Measurements from ENCODE around the gene MICAL2.
"Not testable (repeated sequence)": the region's sequence is repeated elsewhere in the genome, so short reads cannot be mapped to it uniquely, and the experiment has no call there.

Gene MICAL2

DNA sequence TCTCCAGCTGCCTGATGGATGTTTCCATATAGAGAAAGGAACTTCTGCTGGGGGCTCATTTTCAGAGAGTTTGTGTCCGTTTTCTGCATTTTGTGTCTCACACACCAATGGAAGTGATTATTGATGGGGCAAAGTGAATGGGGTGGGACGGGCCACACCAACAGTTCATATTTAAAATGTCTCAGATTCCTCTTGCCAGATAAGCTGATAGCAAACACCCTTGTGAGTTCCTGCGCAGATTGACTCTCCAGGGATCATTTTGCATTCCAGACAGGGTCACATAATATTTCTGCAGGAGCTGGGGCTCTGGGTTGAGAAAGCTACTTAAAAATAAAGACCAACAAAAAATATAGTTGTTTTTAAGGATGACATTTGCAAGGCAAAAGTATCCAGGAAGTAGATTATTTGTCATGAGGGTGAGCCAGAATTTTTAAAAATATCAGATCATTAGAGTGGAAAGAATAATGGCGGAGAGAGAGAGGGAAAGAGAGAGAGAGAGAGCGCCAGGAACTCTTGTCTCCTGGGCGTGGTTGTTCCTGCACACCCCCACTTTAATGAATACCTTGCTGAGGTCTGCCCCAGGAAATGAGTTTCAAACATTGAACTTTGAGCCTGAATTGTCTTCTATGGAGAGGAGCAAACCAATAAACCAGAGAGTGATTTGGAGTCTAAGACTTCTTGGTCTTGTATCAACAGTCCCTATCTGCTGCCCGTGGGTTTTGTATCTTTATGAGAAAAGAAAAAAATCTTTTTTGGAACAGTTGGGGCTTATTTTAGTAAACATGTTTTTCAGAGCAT is 33.3 kb downstream of the MICAL2 start (continued):
- TF ChIP-seq, protein P1, sequence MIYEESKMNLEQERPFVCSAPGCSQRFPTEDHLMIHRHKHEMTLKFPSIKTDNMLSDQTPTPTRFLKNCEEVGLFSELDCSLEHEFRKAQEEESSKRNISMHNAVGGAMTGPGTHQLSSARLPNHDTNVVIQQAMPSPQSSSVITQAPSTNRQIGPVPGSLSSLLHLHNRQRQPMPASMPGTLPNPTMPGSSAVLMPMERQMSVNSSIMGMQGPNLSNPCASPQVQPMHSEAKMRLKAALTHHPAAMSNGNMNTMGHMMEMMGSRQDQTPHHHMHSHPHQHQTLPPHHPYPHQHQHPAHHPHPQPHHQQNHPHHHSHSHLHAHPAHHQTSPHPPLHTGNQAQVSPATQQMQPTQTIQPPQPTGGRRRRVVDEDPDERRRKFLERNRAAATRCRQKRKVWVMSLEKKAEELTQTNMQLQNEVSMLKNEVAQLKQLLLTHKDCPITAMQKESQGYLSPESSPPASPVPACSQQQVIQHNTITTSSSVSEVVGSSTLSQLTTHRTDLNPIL (CRISPR knock-in tag; IDR thresholded peaks at IDR 0.05; ENCODE audit: low read depth): no peak
- TF ChIP-seq POU6F1 (CRISPR knock-in tag; IDR thresholded peaks at IDR 0.05; ENCODE audit: borderline replicate concordance, low read depth): no peak
- no peak for TF ChIP-seq RARB (CRISPR knock-in tag; IDR thresholded peaks at IDR 0.05)
- TF ChIP-seq ZC3H10 (CRISPR knock-in tag; IDR thresholded peaks at IDR 0.05): no peak
- TF ChIP-seq OSR1 (CRISPR knock-in tag; IDR thresholded peaks at IDR 0.05): no peak
- no peak for TF ChIP-seq ZFP3 (CRISPR knock-in tag; IDR thresholded peaks at IDR 0.05)

DNA sequence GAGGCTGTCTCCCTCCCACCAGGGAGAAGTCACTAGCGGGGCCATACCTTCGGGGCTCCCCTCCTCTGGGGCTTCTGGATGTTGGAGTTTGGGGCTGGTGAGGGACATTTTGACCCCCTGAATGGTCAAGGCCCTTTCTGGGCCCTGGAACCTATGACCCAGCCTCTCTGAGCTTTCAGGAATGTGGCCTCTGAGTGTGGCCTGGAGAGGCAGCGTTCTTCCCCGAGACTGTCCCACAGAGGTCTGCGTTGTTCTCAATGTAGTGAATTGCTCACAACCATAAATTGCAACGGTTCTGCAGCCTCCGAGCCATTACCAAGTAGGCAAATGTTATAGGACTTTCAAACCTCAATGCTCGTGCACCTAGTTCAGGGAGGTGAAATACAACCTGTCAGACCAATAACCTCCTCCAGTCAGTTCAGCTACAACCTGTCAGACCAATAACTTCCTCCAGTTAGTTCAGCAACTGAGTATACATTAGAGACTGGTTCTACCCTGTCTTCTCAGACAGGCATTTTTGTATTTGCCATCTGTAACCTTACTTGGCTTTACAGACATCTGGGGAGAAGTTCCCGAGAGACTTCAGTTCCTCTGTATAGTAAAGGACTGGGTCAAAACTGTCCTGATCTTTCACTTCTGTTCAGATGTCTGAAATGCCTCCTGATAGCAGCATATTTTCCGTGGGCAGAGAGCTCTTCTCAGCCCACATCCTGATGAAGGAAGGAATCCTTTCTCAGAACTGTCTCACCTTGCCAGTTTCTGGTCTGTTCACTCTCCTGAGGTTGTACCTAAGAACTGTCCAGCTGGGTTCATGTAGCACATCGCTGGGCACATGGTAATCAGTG is 34.2 kb downstream of the MICAL2 start:
- ATAC-seq: no peak
- TF ChIP-seq TCF4 (CRISPR knock-in tag; IDR thresholded peaks at IDR 0.05; ENCODE audit: borderline replicate concordance): no peak
- TF ChIP-seq PATZ1 (CRISPR knock-in tag; IDR thresholded peaks at IDR 0.05; ENCODE audit: borderline replicate concordance): no peak
- no peak for TF ChIP-seq SNAI2 (CRISPR knock-in tag; IDR thresholded peaks at IDR 0.05)
- no peak for TF ChIP-seq CSRNP3 (CRISPR knock-in tag; IDR thresholded peaks at IDR 0.05)
- TF ChIP-seq PPARA (CRISPR knock-in tag; IDR thresholded peaks at IDR 0.05; ENCODE audit: borderline replicate concordance): no peak
- TF ChIP-seq ZNF565 (CRISPR knock-in tag; conservative IDR thresholded peaks at IDR 0.05; ENCODE audit: low read depth): no peak
- no peak for TF ChIP-seq CSDC2 (CRISPR knock-in tag; IDR thresholded peaks at IDR 0.05)
- no peak for TF ChIP-seq ZNF8 (CRISPR knock-in tag; IDR thresholded peaks at IDR 0.05)
- no peak for TF ChIP-seq ZFP3 (CRISPR knock-in tag; IDR thresholded peaks at IDR 0.05)
- TF ChIP-seq ZFP30 (CRISPR knock-in tag; IDR thresholded peaks at IDR 0.05): no peak
- TF ChIP-seq POU6F1 (CRISPR knock-in tag; IDR thresholded peaks at IDR 0.05; ENCODE audit: borderline replicate concordance, low read depth): no peak
- no peak for TF ChIP-seq ZC3H10 (CRISPR knock-in tag; IDR thresholded peaks at IDR 0.05)
- TF ChIP-seq, protein P1 (CRISPR knock-in tag; IDR thresholded peaks at IDR 0.05; ENCODE audit: low read depth): no peak
- no peak for TF ChIP-seq BACH2 (CRISPR knock-in tag; IDR thresholded peaks at IDR 0.05; ENCODE audit: borderline replicate concordance)
- TF ChIP-seq GLIS3 (CRISPR knock-in tag; IDR thresholded peaks at IDR 0.05): no peak
- TF ChIP-seq, protein P2, sequence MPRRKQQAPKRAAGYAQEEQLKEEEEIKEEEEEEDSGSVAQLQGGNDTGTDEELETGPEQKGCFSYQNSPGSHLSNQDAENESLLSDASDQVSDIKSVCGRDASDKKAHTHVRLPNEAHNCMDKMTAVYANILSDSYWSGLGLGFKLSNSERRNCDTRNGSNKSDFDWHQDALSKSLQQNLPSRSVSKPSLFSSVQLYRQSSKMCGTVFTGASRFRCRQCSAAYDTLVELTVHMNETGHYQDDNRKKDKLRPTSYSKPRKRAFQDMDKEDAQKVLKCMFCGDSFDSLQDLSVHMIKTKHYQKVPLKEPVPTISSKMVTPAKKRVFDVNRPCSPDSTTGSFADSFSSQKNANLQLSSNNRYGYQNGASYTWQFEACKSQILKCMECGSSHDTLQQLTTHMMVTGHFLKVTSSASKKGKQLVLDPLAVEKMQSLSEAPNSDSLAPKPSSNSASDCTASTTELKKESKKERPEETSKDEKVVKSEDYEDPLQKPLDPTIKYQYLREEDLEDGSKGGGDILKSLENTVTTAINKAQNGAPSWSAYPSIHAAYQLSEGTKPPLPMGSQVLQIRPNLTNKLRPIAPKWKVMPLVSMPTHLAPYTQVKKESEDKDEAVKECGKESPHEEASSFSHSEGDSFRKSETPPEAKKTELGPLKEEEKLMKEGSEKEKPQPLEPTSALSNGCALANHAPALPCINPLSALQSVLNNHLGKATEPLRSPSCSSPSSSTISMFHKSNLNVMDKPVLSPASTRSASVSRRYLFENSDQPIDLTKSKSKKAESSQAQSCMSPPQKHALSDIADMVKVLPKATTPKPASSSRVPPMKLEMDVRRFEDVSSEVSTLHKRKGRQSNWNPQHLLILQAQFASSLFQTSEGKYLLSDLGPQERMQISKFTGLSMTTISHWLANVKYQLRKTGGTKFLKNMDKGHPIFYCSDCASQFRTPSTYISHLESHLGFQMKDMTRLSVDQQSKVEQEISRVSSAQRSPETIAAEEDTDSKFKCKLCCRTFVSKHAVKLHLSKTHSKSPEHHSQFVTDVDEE (CRISPR knock-in tag; IDR thresholded peaks at IDR 0.05): no peak
- no peak for TF ChIP-seq ESRRG (CRISPR knock-in tag; IDR thresholded peaks at IDR 0.05)

GRCh38 chr11:12146678-12147077 is 36.3 kb downstream of the MICAL2 start:
- not testable (repeated sequence) for ATAC-seq
